Kidney epithelial cell (primary cell): ENCODE results near the gene FSTL4. TPM values are rescaled to one million over a fixed set of nuclear protein-coding genes. Genes with fewer than 3 reads are reported as not detected.

Source experiments
- DNase-seq: peaks from one replicate; pipeline ENCODE4 v3.0.0-alpha.2; 2010; ENCODE audit warnings: low read depth
- H3K27me3 ChIP-seq: 2 replicates; pipeline ENCODE4 v1.6.0; 2011; ENCODE audit warnings: low read length; ENCODE audit not compliant: control insufficient read depth, insufficient read depth
- H3K36me3 ChIP-seq: 2 replicates; pipeline ENCODE4 v1.5.1; 2011; ENCODE audit warnings: low read length; ENCODE audit not compliant: control insufficient read depth, insufficient read depth
- H3K4me3 ChIP-seq: 2 replicates; pipeline ENCODE4 v1.5.1; 2011; ENCODE audit warnings: low read depth, mild to moderate bottlenecking, control low read depth, low read length
- total RNA-seq: library from RNA; depleted of rRNA; stranded (reverse); fragments of >200 nt; gene quantifications from 2 replicates; pipeline ENCODE4 v1.2.3, GENCODE V29; 2015
- TF ChIP-seq, protein P1 (sequence below): IDR thresholded peaks from 2 replicates; pipeline ENCODE4 v1.5.1; 2011; ENCODE audit warnings: mild to moderate bottlenecking, moderate library complexity, low read length, control low read depth, inconsistent platforms; ENCODE audit not compliant: insufficient read depth, poor library complexity, severe bottlenecking

The FSTL4 gene
- total RNA-seq, 1 donor from 2014 or later = not detected

DNA sequence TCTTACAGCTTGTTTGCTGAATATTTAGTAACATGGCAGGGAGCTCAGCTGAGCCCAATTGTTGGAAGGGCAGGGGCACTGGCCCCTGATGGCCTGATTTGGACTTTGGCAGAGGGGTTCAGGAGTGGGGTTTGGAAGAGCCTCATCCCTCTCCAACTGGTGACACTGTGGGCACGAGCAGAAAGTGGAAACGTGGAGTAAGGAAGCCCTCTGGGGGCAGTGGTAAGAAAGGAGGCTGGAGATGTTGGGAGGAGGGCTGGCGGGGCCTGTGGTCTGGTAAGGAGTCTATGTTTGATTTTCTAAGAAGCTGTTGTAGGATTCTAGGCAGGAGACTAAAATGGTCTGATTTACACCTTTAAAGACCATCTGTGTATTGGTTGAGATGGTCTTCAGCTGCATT lies 351.6 kb downstream of the FSTL4 start:
- no peak for DNase-seq
- Histone ChIP-seq H3K27me3 (peaks cover 3% of the 10 kb centered on the region), H3K36me3 (no peaks in the 10 kb centered on the region), H3K4me3 (no peak overlapping the region)
- TF ChIP-seq, protein P1, sequence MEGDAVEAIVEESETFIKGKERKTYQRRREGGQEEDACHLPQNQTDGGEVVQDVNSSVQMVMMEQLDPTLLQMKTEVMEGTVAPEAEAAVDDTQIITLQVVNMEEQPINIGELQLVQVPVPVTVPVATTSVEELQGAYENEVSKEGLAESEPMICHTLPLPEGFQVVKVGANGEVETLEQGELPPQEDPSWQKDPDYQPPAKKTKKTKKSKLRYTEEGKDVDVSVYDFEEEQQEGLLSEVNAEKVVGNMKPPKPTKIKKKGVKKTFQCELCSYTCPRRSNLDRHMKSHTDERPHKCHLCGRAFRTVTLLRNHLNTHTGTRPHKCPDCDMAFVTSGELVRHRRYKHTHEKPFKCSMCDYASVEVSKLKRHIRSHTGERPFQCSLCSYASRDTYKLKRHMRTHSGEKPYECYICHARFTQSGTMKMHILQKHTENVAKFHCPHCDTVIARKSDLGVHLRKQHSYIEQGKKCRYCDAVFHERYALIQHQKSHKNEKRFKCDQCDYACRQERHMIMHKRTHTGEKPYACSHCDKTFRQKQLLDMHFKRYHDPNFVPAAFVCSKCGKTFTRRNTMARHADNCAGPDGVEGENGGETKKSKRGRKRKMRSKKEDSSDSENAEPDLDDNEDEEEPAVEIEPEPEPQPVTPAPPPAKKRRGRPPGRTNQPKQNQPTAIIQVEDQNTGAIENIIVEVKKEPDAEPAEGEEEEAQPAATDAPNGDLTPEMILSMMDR = no peak

DNA sequence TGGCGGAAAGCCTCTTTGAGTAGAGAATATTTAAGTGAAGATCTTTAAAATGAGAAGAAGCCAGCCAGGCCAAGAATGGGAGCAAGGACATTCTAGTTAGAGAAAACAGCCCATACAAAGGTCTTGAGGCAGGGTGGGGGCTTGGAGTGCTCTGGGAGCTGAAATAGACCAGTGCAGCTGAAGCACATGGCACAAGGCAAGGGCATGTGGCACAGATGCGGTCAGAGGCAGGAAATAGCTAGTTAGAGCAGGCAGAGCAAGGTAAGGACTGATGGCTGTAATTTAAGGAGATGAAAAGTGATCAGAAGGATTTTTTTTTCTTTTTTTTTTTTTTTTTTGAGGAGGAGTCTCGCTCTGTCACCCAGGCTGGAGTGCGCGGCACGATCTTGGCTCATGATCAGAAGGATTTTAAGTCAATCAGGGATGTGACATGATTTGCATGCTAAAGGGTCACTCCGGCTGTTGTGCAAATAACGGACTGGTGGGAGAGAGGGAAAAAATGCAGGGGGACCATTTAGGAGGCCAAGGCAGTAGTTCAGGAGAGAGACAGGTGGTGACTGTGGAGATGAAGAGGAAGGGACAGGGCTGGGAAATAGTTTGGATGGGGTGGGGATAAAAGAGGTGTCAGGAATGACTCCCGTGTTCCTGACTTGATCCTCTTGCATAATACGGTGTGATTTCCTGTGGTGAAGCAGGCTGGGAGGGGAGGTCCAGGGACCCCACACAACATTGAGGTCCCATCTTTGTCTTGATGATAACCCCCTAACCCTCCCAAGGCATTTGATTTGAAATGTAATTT lies 352.9 kb downstream of the FSTL4 start:
- no peak overlapping the region for H3K4me3 ChIP-seq
- no peak for DNase-seq
- no peaks in the 10 kb centered on the region for H3K36me3 ChIP-seq
- TF ChIP-seq, protein P1 = no peak
- H3K27me3 ChIP-seq = no peaks in the 10 kb centered on the region

DNA sequence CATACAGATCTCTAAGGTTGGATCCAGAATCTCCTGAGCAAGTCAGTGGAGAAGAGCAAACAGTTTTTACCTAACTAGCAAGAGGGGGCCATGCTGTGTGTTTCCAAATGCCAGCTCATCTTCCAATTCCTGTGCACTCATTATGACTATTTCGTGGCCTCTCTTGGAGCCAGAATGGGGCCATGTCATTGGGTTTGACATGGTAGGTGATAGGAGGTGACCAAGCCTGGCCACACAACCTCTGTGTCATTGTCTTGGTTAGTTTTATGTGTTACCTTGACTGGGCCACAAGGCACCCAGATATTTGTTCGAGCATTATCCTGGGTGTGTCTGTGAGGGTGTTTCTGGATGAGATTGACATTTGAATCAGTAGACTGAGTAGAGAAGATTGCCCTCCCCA lies 354.4 kb downstream of the FSTL4 start:
- no peak overlapping the region for H3K4me3 ChIP-seq
- TF ChIP-seq, protein P1 = no peak
- no peaks in the 10 kb centered on the region for H3K27me3 ChIP-seq
- DNase-seq = no peak
- H3K36me3 ChIP-seq = no peaks in the 10 kb centered on the region

DNA sequence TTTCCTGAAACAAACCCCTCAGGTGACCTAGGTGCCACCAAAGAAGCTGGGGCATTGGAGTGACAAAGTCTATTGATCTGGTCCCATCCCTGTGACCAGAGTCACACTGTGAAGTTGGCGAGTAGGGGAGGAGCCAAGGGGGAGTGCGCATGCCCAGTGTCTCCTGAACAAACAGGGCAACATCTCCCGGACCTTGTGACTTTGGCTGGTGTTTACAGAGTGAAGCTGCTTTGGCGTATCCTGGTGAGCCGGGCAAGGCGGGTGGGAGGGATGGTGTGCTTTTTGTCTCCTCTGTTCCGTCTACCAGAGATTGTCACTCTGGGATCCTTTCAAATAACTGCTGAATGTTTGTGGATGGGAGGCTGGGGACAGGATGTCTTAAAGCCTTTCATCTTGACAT lies 356.1 kb downstream of the FSTL4 start:
- no peaks in the 10 kb centered on the region for H3K27me3 ChIP-seq
- no peak for DNase-seq
- TF ChIP-seq, protein P1 = no peak
- H3K36me3 ChIP-seq = no peaks in the 10 kb centered on the region
- no peak overlapping the region for H3K4me3 ChIP-seq

DNA sequence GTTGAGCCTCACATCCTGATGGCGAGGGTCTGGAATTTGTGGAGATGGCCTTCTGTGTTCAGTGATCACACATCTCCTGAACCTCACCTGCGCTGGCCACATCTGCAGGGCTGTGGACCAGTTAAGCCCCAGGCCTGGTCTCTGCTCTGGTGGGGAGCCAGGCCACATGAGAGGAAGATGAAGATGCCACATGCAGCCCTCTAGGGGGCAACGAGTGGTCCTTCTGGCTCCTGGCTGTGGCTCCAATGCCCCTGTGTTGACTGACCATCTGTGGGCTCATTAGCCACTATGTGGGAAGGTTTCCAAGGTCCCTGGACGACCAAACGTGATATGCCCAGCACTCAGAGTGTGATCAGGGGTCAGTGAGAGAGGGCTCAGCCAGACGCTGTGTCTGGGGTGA lies 357.5 kb downstream of the FSTL4 start:
- DNase-seq = no peak
- H3K36me3 ChIP-seq = no peaks in the 10 kb centered on the region

DNA sequence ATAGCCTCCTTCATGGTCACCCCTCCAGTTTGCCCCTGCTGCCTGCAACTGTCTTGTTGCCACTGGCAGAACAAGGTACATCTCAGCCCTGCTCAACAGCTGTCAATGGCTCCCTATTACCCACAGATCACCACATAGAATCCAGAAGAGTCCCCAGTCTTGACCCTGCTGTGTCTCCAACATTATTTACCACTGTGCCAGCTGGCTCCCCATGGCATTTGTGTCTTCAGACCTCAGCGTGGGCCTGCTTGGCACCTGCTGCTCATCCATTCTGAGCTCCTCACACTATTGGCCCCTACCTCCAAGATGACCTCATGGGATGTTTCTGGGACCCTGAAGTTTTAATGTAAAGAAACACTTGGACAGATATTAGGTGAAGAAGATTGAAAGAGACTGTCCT lies 358.7 kb downstream of the FSTL4 start:
- DNase-seq = no peak
- no peaks in the 10 kb centered on the region for H3K36me3 ChIP-seq
- TF ChIP-seq, protein P1 = no peak
- no peak overlapping the region for H3K4me3 ChIP-seq
- H3K27me3 ChIP-seq = no peaks in the 10 kb centered on the region

More for the DNA sequence above, 357.5 kb downstream of the FSTL4 start:
- no peaks in the 10 kb centered on the region for H3K27me3 ChIP-seq
- H3K4me3 ChIP-seq = no peak overlapping the region
- TF ChIP-seq, protein P1 = no peak
